ENCODE data around the gene PCBD2. TPM values are rescaled to one million over a fixed set of nuclear protein-coding genes. Genes with fewer than 3 reads are reported as not detected.
"Not testable (repeated sequence)": the region's sequence is repeated elsewhere in the genome, so short reads cannot be mapped to it uniquely, and the experiment has no call there.

The PCBD2 gene
- total RNA-seq, 1 donor from 2014 or later: 7.6 TPM

GRCh38 chr5:134992148-134992547, 87.2 kb downstream of the PCBD2 start:
- intact Hi-C loops (cut with DNase I): no loop called here

GRCh38 chr5:134993161-134993560, 88.2 kb downstream of the PCBD2 start:
- Histone ChIP-seq H3K27ac (no peak overlapping the region), H3K4me3 (no peak overlapping the region), H3K9me3 (no peaks in the 10 kb centered on the region), H3K36me3 (no peaks in the 10 kb centered on the region), H3K27me3 (no peaks in the 10 kb centered on the region), H3K4me1 (no peaks in the 10 kb centered on the region)
- TF ChIP-seq CTCF (IDR thresholded peaks at IDR 0.05): no peak
- no peak for DNase-seq (ENCODE audit: low spot score in 2 of 2)
- intact Hi-C loops (cut with DNase I): no loop called here

More at GRCh38 chr5:134992148-134992547, 87.2 kb downstream of the PCBD2 start:
- Histone ChIP-seq H3K9me3 (no peaks in the 10 kb centered on the region), H3K4me1 (no peaks in the 10 kb centered on the region), H3K36me3 (no peaks in the 10 kb centered on the region), H3K27me3 (no peaks in the 10 kb centered on the region), H3K4me3 (no peak overlapping the region), H3K27ac (no peak overlapping the region)
- no peak for DNase-seq (ENCODE audit: low spot score in 2 of 2)
- no peak for TF ChIP-seq CTCF (IDR thresholded peaks at IDR 0.05)

GRCh38 chr5:134994560-134995156, 89.7 kb downstream of the PCBD2 start:
- no peak for DNase-seq (ENCODE audit: low spot score in 2 of 2)
- Histone ChIP-seq H3K36me3 (no peaks in the 10 kb centered on the region), H3K27ac (no peak overlapping the region), H3K27me3 (no peaks in the 10 kb centered on the region), H3K9me3 (no peaks in the 10 kb centered on the region), H3K4me3 (no peak overlapping the region), H3K4me1 (no peaks in the 10 kb centered on the region)
- intact Hi-C loops (cut with DNase I): no loop called here
- TF ChIP-seq CTCF (IDR thresholded peaks at IDR 0.05): no peak

GRCh38 chr5:134995850-134996402, 91.0 kb downstream of the PCBD2 start:
- H3K27ac ChIP-seq: no peak overlapping the region
- intact Hi-C loops (cut with DNase I): no loop called here
- no peaks in the 10 kb centered on the region for H3K4me1 ChIP-seq
- no peak overlapping the region for H3K4me3 ChIP-seq
- no peaks in the 10 kb centered on the region for H3K27me3 ChIP-seq
- TF ChIP-seq CTCF (IDR thresholded peaks at IDR 0.05): no peak
- H3K36me3 ChIP-seq: no peaks in the 10 kb centered on the region
- no peak for DNase-seq (ENCODE audit: low spot score in 2 of 2)
- no peaks in the 10 kb centered on the region for H3K9me3 ChIP-seq

- no peaks in the 10 kb centered on the region for H3K36me3 ChIP-seq
- no peaks in the 10 kb centered on the region for H3K27me3 ChIP-seq
- H3K9me3 ChIP-seq: no peaks in the 10 kb centered on the region
- no peak overlapping the region for H3K27ac ChIP-seq
- intact Hi-C loops (cut with DNase I): no loop called here
- H3K4me3 ChIP-seq: no peak overlapping the region
- H3K4me1 ChIP-seq: no peaks in the 10 kb centered on the region
- DNase-seq (ENCODE audit: low spot score in 2 of 2): no peak
- TF ChIP-seq CTCF (IDR thresholded peaks at IDR 0.05): no peak
Measured at GRCh38 chr5:134997015-134997414, 92.1 kb downstream of the PCBD2 start.

- H3K27ac ChIP-seq: not testable (repeated sequence)
Measured at GRCh38 chr5:134998068-134998467, 93.1 kb downstream of the PCBD2 start.

More at GRCh38 chr5:134998068-134998467, 93.1 kb downstream of the PCBD2 start:
- intact Hi-C loops (cut with DNase I); H3K9me3 ChIP-seq; H3K36me3 ChIP-seq; DNase-seq (ENCODE audit: low spot score in 2 of 2); H3K27me3 ChIP-seq; H3K4me3 ChIP-seq; H3K4me1 ChIP-seq: not testable (repeated sequence)
